ENCODE measurements around the gene TNFRSF19. TPM values are rescaled to one million over a fixed set of nuclear protein-coding genes. Genes with fewer than 3 reads are reported as not detected.

Gene TNFRSF19
- polyA plus RNA-seq, 1 donor: 6.8 TPM

- WGBS (ENCODE audit: insufficient coverage, low lambda C conversion rate): no CpG with 5 or more reads among the region's 1 CpG
- DNase-seq: no peak
- H3K27ac ChIP-seq (ENCODE audit: low read length): no peak overlapping the region
- H3K4me1 ChIP-seq (ENCODE audit: control insufficient read depth, insufficient read depth, low read length): no peaks in the 10 kb centered on the region
- H3K4me3 ChIP-seq (ENCODE audit: low read length): no peak overlapping the region
- no peaks in the 10 kb centered on the region for H3K9me3 ChIP-seq (ENCODE audit: control insufficient read depth, low read depth, low read length)
- no peaks in the 10 kb centered on the region for H3K27me3 ChIP-seq (ENCODE audit: control insufficient read depth, insufficient read depth, low read length)
- H3K36me3 ChIP-seq (ENCODE audit: control insufficient read depth, insufficient read depth, low read length): no peaks in the 10 kb centered on the region
These were observed 140.2 kb downstream of the TNFRSF19 start for GRCh38 chr13:23710366-23710765.

- Histone ChIP-seq H3K27me3 (ENCODE audit: control insufficient read depth, insufficient read depth, low read length) (no peaks in the 10 kb centered on the region), H3K27ac (ENCODE audit: low read length) (no peak overlapping the region), H3K4me1 (ENCODE audit: control insufficient read depth, insufficient read depth, low read length) (no peaks in the 10 kb centered on the region), H3K4me3 (ENCODE audit: low read length) (no peak overlapping the region), H3K36me3 (ENCODE audit: control insufficient read depth, insufficient read depth, low read length) (no peaks in the 10 kb centered on the region), H3K9me3 (ENCODE audit: control insufficient read depth, low read depth, low read length) (no peaks in the 10 kb centered on the region)
- 100% methylated on average over 1 of the region's 3 CpGs for WGBS (ENCODE audit: insufficient coverage, low lambda C conversion rate)
- DNase-seq: no peak
These were observed 141.1 kb downstream of the TNFRSF19 start for GRCh38 chr13:23711355-23711754.

- Histone ChIP-seq H3K36me3 (ENCODE audit: control insufficient read depth, insufficient read depth, low read length) (no peaks in the 10 kb centered on the region), H3K4me1 (ENCODE audit: control insufficient read depth, insufficient read depth, low read length) (no peaks in the 10 kb centered on the region), H3K4me3 (ENCODE audit: low read length) (no peak overlapping the region), H3K27me3 (ENCODE audit: control insufficient read depth, insufficient read depth, low read length) (no peaks in the 10 kb centered on the region), H3K9me3 (ENCODE audit: control insufficient read depth, low read depth, low read length) (no peaks in the 10 kb centered on the region), H3K27ac (ENCODE audit: low read length) (no peak overlapping the region)
- 82% methylated on average over 2 of the region's 5 CpGs for WGBS (ENCODE audit: insufficient coverage, low lambda C conversion rate)
- no peak for DNase-seq
These were observed 144.5 kb downstream of the TNFRSF19 start for GRCh38 chr13:23714672-23715071.

GRCh38 chr13:23715092-23715761 lies 145.0 kb downstream of the TNFRSF19 start:
- H3K9me3 ChIP-seq (ENCODE audit: control insufficient read depth, low read depth, low read length): no peaks in the 10 kb centered on the region
- WGBS (ENCODE audit: insufficient coverage, low lambda C conversion rate): no CpG with 5 or more reads among the region's 19 CpGs
- H3K27ac ChIP-seq (ENCODE audit: low read length): no peak overlapping the region
- no peaks in the 10 kb centered on the region for H3K36me3 ChIP-seq (ENCODE audit: control insufficient read depth, insufficient read depth, low read length)
- no peaks in the 10 kb centered on the region for H3K27me3 ChIP-seq (ENCODE audit: control insufficient read depth, insufficient read depth, low read length)
- DNase-seq: no peak
- no peaks in the 10 kb centered on the region for H3K4me1 ChIP-seq (ENCODE audit: control insufficient read depth, insufficient read depth, low read length)
- no peak overlapping the region for H3K4me3 ChIP-seq (ENCODE audit: low read length)

- H3K27ac ChIP-seq (ENCODE audit: low read length): no peak overlapping the region
- no peak for DNase-seq
- H3K4me1 ChIP-seq (ENCODE audit: control insufficient read depth, insufficient read depth, low read length): no peaks in the 10 kb centered on the region
- H3K27me3 ChIP-seq (ENCODE audit: control insufficient read depth, insufficient read depth, low read length): no peaks in the 10 kb centered on the region
- WGBS (ENCODE audit: insufficient coverage, low lambda C conversion rate): no CpG with 5 or more reads among the region's 11 CpGs
- H3K36me3 ChIP-seq (ENCODE audit: control insufficient read depth, insufficient read depth, low read length): no peaks in the 10 kb centered on the region
- no peak overlapping the region for H3K4me3 ChIP-seq (ENCODE audit: low read length)
- H3K9me3 ChIP-seq (ENCODE audit: control insufficient read depth, low read depth, low read length): no peaks in the 10 kb centered on the region
These were observed 145.6 kb downstream of the TNFRSF19 start for GRCh38 chr13:23715762-23716235.

GRCh38 chr13:23716401-23716800 lies 146.2 kb downstream of the TNFRSF19 start:
- H3K27me3 ChIP-seq (ENCODE audit: control insufficient read depth, insufficient read depth, low read length): no peaks in the 10 kb centered on the region
- DNase-seq: no peak
- no CpG with 5 or more reads among the region's 2 CpGs for WGBS (ENCODE audit: insufficient coverage, low lambda C conversion rate)
- no peaks in the 10 kb centered on the region for H3K36me3 ChIP-seq (ENCODE audit: control insufficient read depth, insufficient read depth, low read length)
- H3K4me3 ChIP-seq (ENCODE audit: low read length): no peak overlapping the region
- no peaks in the 10 kb centered on the region for H3K4me1 ChIP-seq (ENCODE audit: control insufficient read depth, insufficient read depth, low read length)
- H3K27ac ChIP-seq (ENCODE audit: low read length): no peak overlapping the region
- H3K9me3 ChIP-seq (ENCODE audit: control insufficient read depth, low read depth, low read length): no peaks in the 10 kb centered on the region

- Histone ChIP-seq H3K36me3 (ENCODE audit: control insufficient read depth, insufficient read depth, low read length) (no peaks in the 10 kb centered on the region), H3K9me3 (ENCODE audit: control insufficient read depth, low read depth, low read length) (no peaks in the 10 kb centered on the region), H3K27ac (ENCODE audit: low read length) (no peak overlapping the region), H3K4me3 (ENCODE audit: low read length) (no peak overlapping the region), H3K4me1 (ENCODE audit: control insufficient read depth, insufficient read depth, low read length) (no peaks in the 10 kb centered on the region), H3K27me3 (ENCODE audit: control insufficient read depth, insufficient read depth, low read length) (no peaks in the 10 kb centered on the region)
- 40% methylated on average over 1 of the region's 2 CpGs for WGBS (ENCODE audit: insufficient coverage, low lambda C conversion rate)
- no peak for DNase-seq
These were observed 148.8 kb downstream of the TNFRSF19 start for GRCh38 chr13:23718996-23719395.

- Histone ChIP-seq H3K36me3 (ENCODE audit: control insufficient read depth, insufficient read depth, low read length) (no peaks in the 10 kb centered on the region), H3K4me1 (ENCODE audit: control insufficient read depth, insufficient read depth, low read length) (no peaks in the 10 kb centered on the region), H3K4me3 (ENCODE audit: low read length) (no peak overlapping the region), H3K9me3 (ENCODE audit: control insufficient read depth, low read depth, low read length) (no peaks in the 10 kb centered on the region), H3K27ac (ENCODE audit: low read length) (no peak overlapping the region), H3K27me3 (ENCODE audit: control insufficient read depth, insufficient read depth, low read length) (no peaks in the 10 kb centered on the region)
- no peak for DNase-seq
- WGBS (ENCODE audit: insufficient coverage, low lambda C conversion rate): 80% methylated on average over 3 of the region's 6 CpGs
These were observed 152.7 kb downstream of the TNFRSF19 start for GRCh38 chr13:23722726-23723453.

- H3K27me3 ChIP-seq (ENCODE audit: control insufficient read depth, insufficient read depth, low read length): no peaks in the 10 kb centered on the region
- no CpG with 5 or more reads among the region's 1 CpG for whole genome bisulfite sequencing (ENCODE audit: insufficient coverage, low lambda C conversion rate)
- H3K4me1 ChIP-seq (ENCODE audit: control insufficient read depth, insufficient read depth, low read length): no peaks in the 10 kb centered on the region
- no peaks in the 10 kb centered on the region for H3K36me3 ChIP-seq (ENCODE audit: control insufficient read depth, insufficient read depth, low read length)
- DNase-seq: no peak
- H3K9me3 ChIP-seq (ENCODE audit: control insufficient read depth, low read depth, low read length): no peaks in the 10 kb centered on the region
- H3K27ac ChIP-seq (ENCODE audit: low read length): no peak overlapping the region
- H3K4me3 ChIP-seq (ENCODE audit: low read length): no peak overlapping the region
These were observed 153.3 kb downstream of the TNFRSF19 start for GRCh38 chr13:23723471-23723870.

GRCh38 chr13:23724196-23724970 lies 154.2 kb downstream of the TNFRSF19 start:
- no peaks in the 10 kb centered on the region for H3K4me1 ChIP-seq (ENCODE audit: control insufficient read depth, insufficient read depth, low read length)
- no CpG with 5 or more reads among the region's 7 CpGs for WGBS (ENCODE audit: insufficient coverage, low lambda C conversion rate)
- peaks cover 6% of the 10 kb centered on the region for H3K36me3 ChIP-seq (ENCODE audit: control insufficient read depth, insufficient read depth, low read length)
- no peak overlapping the region for H3K4me3 ChIP-seq (ENCODE audit: low read length)
- no peaks in the 10 kb centered on the region for H3K9me3 ChIP-seq (ENCODE audit: control insufficient read depth, low read depth, low read length)
- no peaks in the 10 kb centered on the region for H3K27me3 ChIP-seq (ENCODE audit: control insufficient read depth, insufficient read depth, low read length)
- no peak for DNase-seq
- no peak overlapping the region for H3K27ac ChIP-seq (ENCODE audit: low read length)
